ENCODE data around the gene CMIP.

Gene CMIP

GRCh38 chr16:81516478-81517149 lies 72.0 kb downstream of the CMIP start:
- Histone ChIP-seq H3K4me1 (ENCODE audit: control insufficient read depth in 2 of 2, insufficient read depth in 2 of 2, low read length in 2 of 2) (peaks cover 17 to 18% of the 10 kb centered on the region in 2 donors), H3K9me3 (ENCODE audit: control insufficient read depth in 2 of 2, low read length in 2 of 2) (no peaks in the 10 kb centered on the region), H3K36me3 (ENCODE audit: control insufficient read depth in 2 of 2, insufficient read depth in 2 of 2, low read length in 2 of 2) (peaks cover 4 to 5% of the 10 kb centered on the region in 2 donors), H3K4me3 (ENCODE audit: low read length in 2 of 2) (no peak overlapping the region), H3K27me3 (ENCODE audit: control insufficient read depth in 2 of 2, insufficient read depth in 2 of 2, low read length in 2 of 2) (no peaks in the 10 kb centered on the region), H3K9ac (ENCODE audit: low read depth in 1 of 2, low read length in 2 of 2) (no peak overlapping the region), H3K27ac (ENCODE audit: low read depth in 2 of 2, low read length in 2 of 2) (no peak overlapping the region)

- peaks cover 17 to 18% of the 10 kb centered on the region in 2 donors for H3K4me1 ChIP-seq (ENCODE audit: control insufficient read depth in 2 of 2, insufficient read depth in 2 of 2, low read length in 2 of 2)
These were observed 72.5 kb downstream of the CMIP start for GRCh38 chr16:81517150-81517499.

DNA sequence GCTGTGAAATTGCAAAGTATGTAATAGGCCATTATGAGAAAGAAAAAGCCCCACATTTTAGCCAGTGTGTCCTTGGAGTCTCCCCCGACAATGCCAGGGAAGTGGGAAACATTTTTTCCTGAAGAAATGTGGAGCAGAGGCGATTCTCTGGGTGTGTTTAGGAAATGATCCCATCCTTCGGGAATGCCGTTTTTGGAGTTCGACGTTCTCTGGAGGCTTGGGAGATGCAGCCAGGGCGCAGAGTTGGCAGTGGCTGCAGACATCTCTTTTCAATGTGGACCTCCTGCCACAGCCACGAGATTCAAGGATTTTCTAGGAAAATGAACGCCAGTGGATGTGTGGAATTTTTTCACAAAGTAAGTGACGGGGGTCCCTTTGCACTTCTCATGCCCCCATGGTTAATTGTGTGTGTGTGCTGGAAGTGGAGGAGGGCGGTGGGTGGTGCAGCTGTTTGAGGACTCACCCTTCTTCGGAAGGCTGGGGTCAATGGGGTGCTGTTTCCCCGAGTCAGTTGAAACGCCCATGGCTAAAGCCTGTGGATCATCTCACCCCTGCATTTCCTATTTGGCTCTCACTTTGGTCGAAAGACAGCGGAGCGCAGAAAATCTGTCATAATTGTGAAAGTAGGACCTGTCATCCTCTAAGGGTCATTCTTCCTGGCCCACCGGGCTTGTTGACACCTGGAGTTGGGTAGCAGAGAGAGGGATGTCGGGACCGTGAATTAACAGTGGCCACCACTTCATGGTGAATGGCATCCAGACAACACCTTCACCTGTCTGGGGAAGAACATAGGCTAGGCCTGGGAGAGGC lies 73.2 kb downstream of the CMIP start:
- Histone ChIP-seq H3K9me3 (ENCODE audit: control insufficient read depth in 2 of 2, low read length in 2 of 2) (no peaks in the 10 kb centered on the region), H3K27ac (ENCODE audit: low read depth in 2 of 2, low read length in 2 of 2) (no peak overlapping the region), H3K4me1 (ENCODE audit: control insufficient read depth in 2 of 2, insufficient read depth in 2 of 2, low read length in 2 of 2) (peaks cover 17% of the 10 kb centered on the region in 2 donors), H3K4me3 (ENCODE audit: low read length in 2 of 2) (no peak overlapping the region), H3K9ac (ENCODE audit: low read depth in 1 of 2, low read length in 2 of 2) (no peak overlapping the region), H3K27me3 (ENCODE audit: control insufficient read depth in 2 of 2, insufficient read depth in 2 of 2, low read length in 2 of 2) (no peaks in the 10 kb centered on the region), H3K36me3 (ENCODE audit: control insufficient read depth in 2 of 2, insufficient read depth in 2 of 2, low read length in 2 of 2) (peaks cover 4 to 5% of the 10 kb centered on the region in 2 donors)

More at GRCh38 chr16:81517150-81517499, 72.5 kb downstream of the CMIP start:
- Histone ChIP-seq H3K27ac (ENCODE audit: low read depth in 2 of 2, low read length in 2 of 2) (no peak overlapping the region), H3K9ac (ENCODE audit: low read depth in 1 of 2, low read length in 2 of 2) (no peak overlapping the region), H3K36me3 (ENCODE audit: control insufficient read depth in 2 of 2, insufficient read depth in 2 of 2, low read length in 2 of 2) (peaks cover 4 to 5% of the 10 kb centered on the region in 2 donors), H3K9me3 (ENCODE audit: control insufficient read depth in 2 of 2, low read length in 2 of 2) (no peaks in the 10 kb centered on the region), H3K27me3 (ENCODE audit: control insufficient read depth in 2 of 2, insufficient read depth in 2 of 2, low read length in 2 of 2) (no peaks in the 10 kb centered on the region), H3K4me3 (ENCODE audit: low read length in 2 of 2) (no peak overlapping the region)

DNA sequence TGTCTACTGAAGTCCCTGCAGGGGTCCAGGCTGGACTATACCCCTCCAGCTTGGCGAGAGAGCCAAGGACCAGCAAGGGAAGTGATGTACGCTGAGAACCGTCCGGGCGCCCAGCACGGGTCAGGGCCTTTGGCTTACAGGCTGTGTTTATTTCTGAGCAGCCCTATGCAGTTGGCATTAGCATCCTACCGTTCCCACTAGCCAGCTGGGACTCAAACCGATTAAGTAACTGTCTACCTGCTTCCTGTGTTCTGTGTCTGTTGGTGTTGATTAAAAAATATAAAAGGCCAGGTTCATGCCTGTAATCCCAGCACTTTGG lies 73.8 kb downstream of the CMIP start:
- peaks cover 4 to 5% of the 10 kb centered on the region in 2 donors for H3K36me3 ChIP-seq (ENCODE audit: control insufficient read depth in 2 of 2, insufficient read depth in 2 of 2, low read length in 2 of 2)
- H3K4me1 ChIP-seq (ENCODE audit: control insufficient read depth in 2 of 2, insufficient read depth in 2 of 2, low read length in 2 of 2) = peaks cover 11 to 12% of the 10 kb centered on the region in 2 donors
- no peaks in the 10 kb centered on the region for H3K9me3 ChIP-seq (ENCODE audit: control insufficient read depth in 2 of 2, low read length in 2 of 2)
- no peaks in the 10 kb centered on the region for H3K27me3 ChIP-seq (ENCODE audit: control insufficient read depth in 2 of 2, insufficient read depth in 2 of 2, low read length in 2 of 2)
- no peak overlapping the region for H3K9ac ChIP-seq (ENCODE audit: low read depth in 1 of 2, low read length in 2 of 2)
- H3K4me3 ChIP-seq (ENCODE audit: low read length in 2 of 2) = no peak overlapping the region
- no peak overlapping the region for H3K27ac ChIP-seq (ENCODE audit: low read depth in 2 of 2, low read length in 2 of 2)

DNA sequence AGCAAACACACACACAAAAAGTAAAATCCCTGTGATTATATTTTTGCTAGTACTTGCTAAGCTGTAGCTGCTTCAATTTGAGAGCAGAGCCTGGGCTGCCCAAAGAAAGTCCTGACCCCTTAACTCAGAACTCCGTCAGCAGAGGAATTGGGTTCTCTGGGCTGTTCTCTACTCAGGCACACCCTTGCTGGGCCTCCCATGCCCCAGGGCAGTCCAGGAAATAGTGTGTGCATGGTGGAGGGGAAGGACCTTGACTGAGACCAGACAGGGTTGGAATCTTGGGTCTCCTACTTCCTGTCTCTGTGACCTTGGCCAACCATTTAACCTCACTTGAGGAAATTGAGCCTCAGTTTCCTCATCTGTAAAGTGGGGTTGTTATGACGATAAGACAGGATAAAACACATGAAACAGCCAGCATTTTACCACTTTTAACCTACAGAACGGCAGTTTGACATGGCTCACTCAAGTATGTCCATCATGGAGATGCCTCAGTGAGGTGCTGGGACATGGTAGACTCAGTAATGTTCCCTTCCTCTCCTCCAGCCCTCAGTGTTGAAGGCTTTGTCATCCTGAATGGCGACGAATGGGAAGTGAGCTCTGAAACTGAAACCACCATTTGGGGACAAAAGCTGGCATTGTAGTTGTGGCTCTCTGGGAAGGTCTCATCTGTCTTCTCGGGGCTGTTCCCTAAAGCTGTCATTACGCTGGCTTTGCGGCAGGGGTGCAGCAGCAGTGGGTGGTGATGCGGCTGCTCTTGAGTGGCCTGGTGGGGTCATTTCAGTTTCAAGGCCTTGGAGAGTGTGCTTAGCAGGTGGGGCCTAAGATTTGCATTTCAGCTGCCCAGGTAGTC lies 74.9 kb downstream of the CMIP start:
- Histone ChIP-seq H3K9me3 (ENCODE audit: control insufficient read depth in 2 of 2, low read length in 2 of 2) (no peaks in the 10 kb centered on the region), H3K4me1 (ENCODE audit: control insufficient read depth in 2 of 2, insufficient read depth in 2 of 2, low read length in 2 of 2) (peaks cover under 1 to 1% of the 10 kb centered on the region in 2 donors), H3K9ac (ENCODE audit: low read depth in 1 of 2, low read length in 2 of 2) (no peak overlapping the region), H3K4me3 (ENCODE audit: low read length in 2 of 2) (no peak overlapping the region), H3K27me3 (ENCODE audit: control insufficient read depth in 2 of 2, insufficient read depth in 2 of 2, low read length in 2 of 2) (no peaks in the 10 kb centered on the region), H3K27ac (ENCODE audit: low read depth in 2 of 2, low read length in 2 of 2) (no peak overlapping the region), H3K36me3 (ENCODE audit: control insufficient read depth in 2 of 2, insufficient read depth in 2 of 2, low read length in 2 of 2) (peaks cover 4 to 5% of the 10 kb centered on the region in 2 donors)

GRCh38 chr16:81520151-81520470 lies 75.5 kb downstream of the CMIP start:
- no peak overlapping the region for H3K9ac ChIP-seq (ENCODE audit: low read depth in 1 of 2, low read length in 2 of 2)
- H3K4me3 ChIP-seq (ENCODE audit: low read length in 2 of 2) = no peak overlapping the region
- no peaks in the 10 kb centered on the region for H3K27me3 ChIP-seq (ENCODE audit: control insufficient read depth in 2 of 2, insufficient read depth in 2 of 2, low read length in 2 of 2)
- no peak overlapping the region for H3K27ac ChIP-seq (ENCODE audit: low read depth in 2 of 2, low read length in 2 of 2)
- H3K36me3 ChIP-seq (ENCODE audit: control insufficient read depth in 2 of 2, insufficient read depth in 2 of 2, low read length in 2 of 2) = peaks cover 4 to 5% of the 10 kb centered on the region in 2 donors
- no peaks in the 10 kb centered on the region for H3K9me3 ChIP-seq (ENCODE audit: control insufficient read depth in 2 of 2, low read length in 2 of 2)
- no peaks in the 10 kb centered on the region for H3K4me1 ChIP-seq (ENCODE audit: control insufficient read depth in 2 of 2, insufficient read depth in 2 of 2, low read length in 2 of 2)

DNA sequence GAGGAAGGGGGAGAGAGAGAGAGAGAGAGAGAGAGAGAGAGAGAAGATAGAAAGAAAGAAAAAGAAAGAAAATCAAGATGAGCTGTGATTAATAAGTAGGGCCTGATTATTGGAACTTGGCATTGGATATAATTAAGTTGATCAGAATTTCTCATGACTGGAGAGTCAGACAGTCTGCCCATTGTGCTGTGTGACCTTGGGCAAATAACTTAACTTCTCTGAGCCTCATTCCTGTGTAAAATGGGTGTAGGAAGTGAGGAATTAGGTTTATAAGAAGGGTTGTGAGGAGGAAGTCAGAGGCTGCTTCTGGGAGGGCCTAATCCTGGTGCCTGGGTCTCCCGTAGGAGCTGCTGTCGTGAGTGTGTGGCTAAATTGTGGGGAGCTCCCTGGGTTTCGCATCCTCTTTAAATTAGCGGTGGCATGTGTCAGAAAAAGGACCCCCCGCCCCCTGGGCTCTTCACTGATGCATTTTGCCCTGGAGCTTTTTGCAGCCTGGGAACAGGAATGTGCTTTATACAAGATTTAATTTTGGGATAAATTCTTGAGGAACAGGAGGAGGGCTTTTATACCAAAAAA lies 76.0 kb downstream of the CMIP start:
- H3K9me3 ChIP-seq (ENCODE audit: control insufficient read depth in 2 of 2, low read length in 2 of 2) = no peaks in the 10 kb centered on the region
- no peaks in the 10 kb centered on the region for H3K27me3 ChIP-seq (ENCODE audit: control insufficient read depth in 2 of 2, insufficient read depth in 2 of 2, low read length in 2 of 2)
- peak overlapping the region in 1 of 2 donors; percentile 27 for H3K27ac ChIP-seq (ENCODE audit: low read depth in 2 of 2, low read length in 2 of 2)
- H3K36me3 ChIP-seq (ENCODE audit: control insufficient read depth in 2 of 2, insufficient read depth in 2 of 2, low read length in 2 of 2) = peaks cover 4 to 5% of the 10 kb centered on the region in 2 donors
- no peak overlapping the region for H3K9ac ChIP-seq (ENCODE audit: low read depth in 1 of 2, low read length in 2 of 2)
- H3K4me3 ChIP-seq (ENCODE audit: low read length in 2 of 2) = no peak overlapping the region
- H3K4me1 ChIP-seq (ENCODE audit: control insufficient read depth in 2 of 2, insufficient read depth in 2 of 2, low read length in 2 of 2) = no peaks in the 10 kb centered on the region

GRCh38 chr16:81521141-81521626 lies 76.6 kb downstream of the CMIP start:
- Histone ChIP-seq H3K36me3 (ENCODE audit: control insufficient read depth in 2 of 2, insufficient read depth in 2 of 2, low read length in 2 of 2) (peaks cover 4 to 5% of the 10 kb centered on the region in 2 donors), H3K9ac (ENCODE audit: low read depth in 1 of 2, low read length in 2 of 2) (no peak overlapping the region), H3K27ac (ENCODE audit: low read depth in 2 of 2, low read length in 2 of 2) (peak overlapping the region in 1 of 2 donors; percentile 63), H3K27me3 (ENCODE audit: control insufficient read depth in 2 of 2, insufficient read depth in 2 of 2, low read length in 2 of 2) (no peaks in the 10 kb centered on the region), H3K9me3 (ENCODE audit: control insufficient read depth in 2 of 2, low read length in 2 of 2) (no peaks in the 10 kb centered on the region), H3K4me3 (ENCODE audit: low read length in 2 of 2) (no peak overlapping the region), H3K4me1 (ENCODE audit: control insufficient read depth in 2 of 2, insufficient read depth in 2 of 2, low read length in 2 of 2) (no peaks in the 10 kb centered on the region)

DNA sequence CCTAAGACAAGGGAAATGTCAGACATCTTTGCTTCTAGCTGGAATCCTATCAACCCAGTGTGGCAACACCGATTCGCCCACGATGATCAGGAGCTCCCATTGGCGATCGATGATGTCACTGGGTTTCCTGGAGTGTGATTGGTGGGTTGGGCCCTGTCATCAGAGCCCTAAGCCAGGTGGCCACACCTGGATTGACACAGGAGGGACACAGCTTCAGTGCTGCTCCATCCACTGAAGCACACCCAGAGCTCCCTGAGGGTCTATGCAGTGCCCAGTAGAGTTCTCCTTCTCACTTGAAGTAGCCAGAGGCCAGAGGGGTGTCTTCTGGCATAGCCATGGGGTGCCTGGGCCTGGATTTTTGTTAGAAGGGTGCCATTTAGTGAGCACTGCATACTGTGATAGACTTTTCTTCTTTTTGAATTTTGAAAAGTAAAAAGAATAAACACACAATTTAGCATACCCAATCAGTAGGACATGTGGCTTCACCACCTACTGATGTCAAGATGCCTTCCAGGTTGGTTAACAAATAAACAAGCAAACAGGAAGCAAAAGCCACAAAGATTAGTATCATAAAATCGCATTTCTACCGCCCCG lies 77.6 kb downstream of the CMIP start:
- Histone ChIP-seq H3K27me3 (ENCODE audit: control insufficient read depth in 2 of 2, insufficient read depth in 2 of 2, low read length in 2 of 2) (no peaks in the 10 kb centered on the region), H3K4me3 (ENCODE audit: low read length in 2 of 2) (no peak overlapping the region), H3K9me3 (ENCODE audit: control insufficient read depth in 2 of 2, low read length in 2 of 2) (no peaks in the 10 kb centered on the region), H3K27ac (ENCODE audit: low read depth in 2 of 2, low read length in 2 of 2) (peak overlapping the region in 1 of 2 donors; percentile 63), H3K36me3 (ENCODE audit: control insufficient read depth in 2 of 2, insufficient read depth in 2 of 2, low read length in 2 of 2) (peaks cover 0 to under 1% of the 10 kb centered on the region in 2 donors), H3K9ac (ENCODE audit: low read depth in 1 of 2, low read length in 2 of 2) (peak overlapping the region in 1 of 2 donors; percentile 4), H3K4me1 (ENCODE audit: control insufficient read depth in 2 of 2, insufficient read depth in 2 of 2, low read length in 2 of 2) (peaks cover 0 to 6% of the 10 kb centered on the region in 2 donors)

Measured in mucosa of rectum (tissue), 2 donors.